ENCODE measurements around the gene OR4C45.
"Not testable (repeated sequence)": the region's sequence is repeated elsewhere in the genome, so short reads cannot be mapped to it uniquely, and the experiment has no call there.

OR4C45 gene

DNA sequence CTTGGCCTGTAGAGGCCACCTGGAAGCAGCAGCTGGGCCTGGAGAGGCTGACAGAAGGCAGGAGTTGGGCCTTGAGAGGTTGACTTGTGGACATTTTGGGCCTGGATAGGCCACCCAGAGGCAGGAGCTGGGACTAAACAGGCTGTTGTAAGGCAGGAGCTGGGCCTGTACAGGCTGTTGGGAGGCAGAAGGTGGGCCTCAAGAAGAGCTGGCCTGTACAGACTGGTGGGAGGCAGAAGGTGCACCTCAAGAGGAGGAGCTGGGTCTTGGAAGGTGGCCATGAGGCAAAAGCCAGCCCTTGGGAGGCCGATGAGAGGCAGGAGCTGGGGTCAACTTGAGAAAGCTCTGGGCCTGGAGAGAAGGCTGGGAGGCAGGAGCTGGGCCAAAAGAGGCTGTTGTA is 45.3 kb downstream of the OR4C45 start:
- DNase-seq (ENCODE audit: low spot score): no peak
- TF ChIP-seq, protein P1, sequence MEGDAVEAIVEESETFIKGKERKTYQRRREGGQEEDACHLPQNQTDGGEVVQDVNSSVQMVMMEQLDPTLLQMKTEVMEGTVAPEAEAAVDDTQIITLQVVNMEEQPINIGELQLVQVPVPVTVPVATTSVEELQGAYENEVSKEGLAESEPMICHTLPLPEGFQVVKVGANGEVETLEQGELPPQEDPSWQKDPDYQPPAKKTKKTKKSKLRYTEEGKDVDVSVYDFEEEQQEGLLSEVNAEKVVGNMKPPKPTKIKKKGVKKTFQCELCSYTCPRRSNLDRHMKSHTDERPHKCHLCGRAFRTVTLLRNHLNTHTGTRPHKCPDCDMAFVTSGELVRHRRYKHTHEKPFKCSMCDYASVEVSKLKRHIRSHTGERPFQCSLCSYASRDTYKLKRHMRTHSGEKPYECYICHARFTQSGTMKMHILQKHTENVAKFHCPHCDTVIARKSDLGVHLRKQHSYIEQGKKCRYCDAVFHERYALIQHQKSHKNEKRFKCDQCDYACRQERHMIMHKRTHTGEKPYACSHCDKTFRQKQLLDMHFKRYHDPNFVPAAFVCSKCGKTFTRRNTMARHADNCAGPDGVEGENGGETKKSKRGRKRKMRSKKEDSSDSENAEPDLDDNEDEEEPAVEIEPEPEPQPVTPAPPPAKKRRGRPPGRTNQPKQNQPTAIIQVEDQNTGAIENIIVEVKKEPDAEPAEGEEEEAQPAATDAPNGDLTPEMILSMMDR (IDR thresholded peaks at IDR 0.05; ENCODE audit: extremely low read depth, missing control alignments): no peak

DNA sequence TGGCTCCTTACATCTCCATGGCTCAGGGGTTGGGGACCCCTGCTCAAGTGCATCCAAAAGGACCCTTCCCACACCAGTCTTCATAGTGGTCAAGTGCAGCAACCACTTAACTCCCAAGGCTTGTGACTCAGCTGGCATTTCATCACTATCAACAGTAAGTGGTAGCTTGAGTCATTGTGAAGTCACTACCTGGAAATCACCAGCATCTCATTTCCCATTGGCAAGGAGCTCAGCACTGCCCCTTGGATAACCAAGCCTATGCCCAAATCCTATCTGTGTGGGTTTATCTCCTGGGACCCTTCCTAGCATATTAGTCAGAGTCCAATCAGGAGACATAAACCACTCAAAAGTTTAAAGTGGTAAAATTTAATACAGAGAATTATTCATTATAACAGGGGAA is 46.3 kb downstream of the OR4C45 start:
- DNase-seq (ENCODE audit: low spot score): not testable (repeated sequence)

DNA sequence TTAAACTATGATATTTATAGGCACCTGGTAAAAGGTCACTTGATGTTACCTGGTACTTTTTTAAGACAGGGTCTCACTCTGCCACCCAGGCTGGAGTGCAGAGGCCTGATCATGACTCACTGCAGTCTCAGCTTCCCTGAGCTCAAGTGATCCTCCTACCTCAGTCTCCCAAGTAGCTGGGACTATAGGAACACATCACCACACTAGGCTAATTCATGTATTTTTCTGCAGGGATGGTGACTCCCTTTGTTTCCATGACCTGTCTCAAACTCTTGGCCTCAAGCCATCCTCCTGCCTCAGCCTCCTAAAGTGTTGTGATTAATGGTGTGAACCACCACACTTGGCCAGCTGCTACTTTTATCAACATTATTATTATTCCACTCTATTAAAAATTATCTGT is 47.6 kb downstream of the OR4C45 start:
- TF ChIP-seq, protein P1 (IDR thresholded peaks at IDR 0.05; ENCODE audit: extremely low read depth, missing control alignments): no peak
- no peak for DNase-seq (ENCODE audit: low spot score)

Measured in GM20000 (cell line).